Tibial nerve (tissue), 3 donors: Measurements from ENCODE around the gene MYCBPAP.

Experiments
- CTCF ChIP-seq, 5 experiments: fragments of 200-600 bp in 3 of 5; fragments of 450-650 bp in 2 of 5; sonication (generic) in 3 of 5; IDR thresholded peaks; one replicate each; pipeline ENCODE4 v1.5.1; 2016 to 2019; ENCODE audit warnings: antibody characterized with exemption in 5 of 5, mild to moderate bottlenecking in 3 of 5, moderate library complexity in 2 of 5
- POLR2A ChIP-seq, 2 donors: fragments of 450-650 bp; IDR thresholded peaks; one replicate each; pipeline ENCODE4 v1.6.1; 2017; ENCODE audit warnings: antibody characterized with exemption in 2 of 2, mild to moderate bottlenecking in 2 of 2, moderate library complexity in 2 of 2

- no peak for TF ChIP-seq CTCF (IDR thresholded peaks at IDR 0.05)
- no peak for TF ChIP-seq POLR2A (IDR thresholded peaks at IDR 0.05)
Observed at GRCh38 chr17:50570528-50570927, 62.3 kb downstream of the MYCBPAP start.
